Measurements from ENCODE around the gene BMPR2.
"Not testable (repeated sequence)": the region's sequence is repeated elsewhere in the genome, so short reads cannot be mapped to it uniquely, and the experiment has no call there.

GRCh38 chr2:202497473-202497866, 121.3 kb downstream of the BMPR2 start:
- not testable (repeated sequence) for TF ChIP-seq EZH2phosphoT487 (IDR thresholded peaks at IDR 0.05; ENCODE audit: borderline replicate concordance, low read length); CTCF (IDR thresholded peaks at IDR 0.05; ENCODE audit: low read depth, low read length, poor library complexity, severe bottlenecking)

All from DOHH2 (cell line).